ENCODE measurements around the gene TEX19. TPM values are rescaled to one million over a fixed set of nuclear protein-coding genes. Genes with fewer than 3 reads are reported as not detected.
"Not testable (repeated sequence)": the region's sequence is repeated elsewhere in the genome, so short reads cannot be mapped to it uniquely, and the experiment has no call there.

TEX19 gene
- total RNA-seq, 1 donor from 2014 or later: not detected

- H3K4me1 Mint-ChIP-seq: peaks cover 24% of the 10 kb centered on the region
- H3K36me3 Mint-ChIP-seq (ENCODE audit: low read depth): no peaks in the 10 kb centered on the region
- H3K27ac Mint-ChIP-seq: no peak overlapping the region
- H3K4me3 Mint-ChIP-seq: no peak overlapping the region
- ATAC-seq (ENCODE audit: low read depth) (no peak), DNase-seq (no peak)
- TF ChIP-seq, protein P1, sequence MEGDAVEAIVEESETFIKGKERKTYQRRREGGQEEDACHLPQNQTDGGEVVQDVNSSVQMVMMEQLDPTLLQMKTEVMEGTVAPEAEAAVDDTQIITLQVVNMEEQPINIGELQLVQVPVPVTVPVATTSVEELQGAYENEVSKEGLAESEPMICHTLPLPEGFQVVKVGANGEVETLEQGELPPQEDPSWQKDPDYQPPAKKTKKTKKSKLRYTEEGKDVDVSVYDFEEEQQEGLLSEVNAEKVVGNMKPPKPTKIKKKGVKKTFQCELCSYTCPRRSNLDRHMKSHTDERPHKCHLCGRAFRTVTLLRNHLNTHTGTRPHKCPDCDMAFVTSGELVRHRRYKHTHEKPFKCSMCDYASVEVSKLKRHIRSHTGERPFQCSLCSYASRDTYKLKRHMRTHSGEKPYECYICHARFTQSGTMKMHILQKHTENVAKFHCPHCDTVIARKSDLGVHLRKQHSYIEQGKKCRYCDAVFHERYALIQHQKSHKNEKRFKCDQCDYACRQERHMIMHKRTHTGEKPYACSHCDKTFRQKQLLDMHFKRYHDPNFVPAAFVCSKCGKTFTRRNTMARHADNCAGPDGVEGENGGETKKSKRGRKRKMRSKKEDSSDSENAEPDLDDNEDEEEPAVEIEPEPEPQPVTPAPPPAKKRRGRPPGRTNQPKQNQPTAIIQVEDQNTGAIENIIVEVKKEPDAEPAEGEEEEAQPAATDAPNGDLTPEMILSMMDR (IDR thresholded peaks at IDR 0.05): no peak
- CTCF ChIA-PET: interaction anchor here (0.7 kb wide), 1 partner anchor 31 kb away, joined by 3 read pairs; no protein-coding TSS in a partner anchor
- peaks cover 34% of the 10 kb centered on the region for H3K27me3 Mint-ChIP-seq
- POLR2A ChIA-PET: no interaction called here
- intact Hi-C loops (cut with micrococcal nuclease): no loop called here
- H3K9me3 Mint-ChIP-seq: no peaks in the 10 kb centered on the region
Measured at GRCh38 chr17:82373731-82374625, 14.9 kb downstream of the TEX19 start.

DNA sequence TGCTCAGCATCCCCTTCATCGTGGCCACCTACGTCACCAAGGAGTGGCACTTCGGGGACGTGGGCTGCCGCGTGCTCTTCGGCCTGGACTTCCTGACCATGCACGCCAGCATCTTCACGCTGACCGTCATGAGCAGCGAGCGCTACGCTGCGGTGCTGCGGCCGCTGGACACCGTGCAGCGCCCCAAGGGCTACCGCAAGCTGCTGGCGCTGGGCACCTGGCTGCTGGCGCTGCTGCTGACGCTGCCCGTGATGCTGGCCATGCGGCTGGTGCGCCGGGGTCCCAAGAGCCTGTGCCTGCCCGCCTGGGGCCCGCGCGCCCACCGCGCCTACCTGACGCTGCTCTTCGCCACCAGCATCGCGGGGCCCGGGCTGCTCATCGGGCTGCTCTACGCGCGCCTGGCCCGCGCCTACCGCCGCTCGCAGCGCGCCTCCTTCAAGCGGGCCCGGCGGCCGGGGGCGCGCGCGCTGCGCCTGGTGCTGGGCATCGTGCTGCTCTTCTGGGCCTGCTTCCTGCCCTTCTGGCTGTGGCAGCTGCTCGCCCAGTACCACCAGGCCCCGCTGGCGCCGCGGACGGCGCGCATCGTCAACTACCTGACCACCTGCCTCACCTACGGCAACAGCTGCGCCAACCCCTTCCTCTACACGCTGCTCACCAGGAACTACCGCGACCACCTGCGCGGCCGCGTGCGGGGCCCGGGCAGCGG lies 15.7 kb downstream of the TEX19 start:
- peaks cover 24% of the 10 kb centered on the region for H3K4me1 Mint-ChIP-seq
- ChIA-PET POLR2A (no interaction called here), CTCF (no interaction called here)
- intact Hi-C loops (cut with micrococcal nuclease): no loop called here
- DNase-seq: no peak
- no peak for ATAC-seq (ENCODE audit: low read depth)
- no peak overlapping the region for H3K27ac Mint-ChIP-seq
- H3K4me3 Mint-ChIP-seq: no peak overlapping the region
- H3K36me3 Mint-ChIP-seq (ENCODE audit: low read depth): no peaks in the 10 kb centered on the region
- H3K27me3 Mint-ChIP-seq: peaks cover 32% of the 10 kb centered on the region
- no peaks in the 10 kb centered on the region for H3K9me3 Mint-ChIP-seq
- TF ChIP-seq, protein P1 (IDR thresholded peaks at IDR 0.05): no peak

DNA sequence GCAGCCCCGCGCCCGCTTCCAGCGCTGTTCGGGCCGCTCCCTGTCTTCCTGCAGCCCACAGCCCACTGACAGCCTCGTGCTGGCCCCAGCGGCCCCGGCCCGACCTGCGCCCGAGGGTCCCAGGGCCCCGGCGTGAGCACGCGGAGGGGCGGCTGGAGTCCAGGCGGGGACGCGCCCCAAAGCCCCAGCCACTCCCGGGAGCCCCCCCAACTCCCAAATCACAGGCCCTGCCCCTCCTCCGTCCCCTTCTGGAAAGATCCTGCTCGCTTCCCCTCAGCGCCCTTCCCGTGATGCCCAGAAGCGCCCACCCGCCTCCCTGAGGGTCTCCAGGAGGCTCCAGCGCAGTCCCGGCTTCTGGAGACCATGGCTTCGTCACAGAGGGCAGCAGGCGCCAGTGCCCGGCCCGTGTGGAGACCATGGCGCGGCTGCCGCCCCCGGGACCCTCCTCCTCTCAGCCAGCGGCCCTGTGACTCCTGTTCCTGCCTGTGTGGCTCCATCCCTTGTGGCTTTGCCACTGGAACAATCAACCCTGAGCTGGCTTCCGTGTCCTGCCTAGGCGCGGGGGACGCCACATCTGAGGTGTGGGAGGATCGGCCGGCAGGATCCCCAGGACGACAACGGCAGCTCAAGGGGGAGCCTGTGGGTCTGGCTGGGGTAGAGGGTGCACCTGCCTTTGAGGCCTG lies 16.5 kb downstream of the TEX19 start:
- ATAC-seq (ENCODE audit: low read depth) (no peak), DNase-seq (no peak)
- H3K27me3 Mint-ChIP-seq: peaks cover 33% of the 10 kb centered on the region
- H3K27ac Mint-ChIP-seq: no peak overlapping the region
- H3K4me3 Mint-ChIP-seq: no peak overlapping the region
- intact Hi-C loops (cut with micrococcal nuclease): no loop called here
- no peaks in the 10 kb centered on the region for H3K9me3 Mint-ChIP-seq
- TF ChIP-seq, protein P1 (IDR thresholded peaks at IDR 0.05): no peak
- POLR2A ChIA-PET: no interaction called here
- CTCF ChIA-PET: no interaction called here
- H3K36me3 Mint-ChIP-seq (ENCODE audit: low read depth): no peaks in the 10 kb centered on the region
- peaks cover 21% of the 10 kb centered on the region for H3K4me1 Mint-ChIP-seq

GRCh38 chr17:82376042-82376730 lies 17.1 kb downstream of the TEX19 start:
- DNase-seq: no peak
- peaks cover 30% of the 10 kb centered on the region for H3K27me3 Mint-ChIP-seq

GRCh38 chr17:82377294-82377693 lies 18.2 kb downstream of the TEX19 start:
- CTCF ChIA-PET; intact Hi-C loops (cut with micrococcal nuclease); H3K36me3 Mint-ChIP-seq (ENCODE audit: low read depth); H3K4me3 Mint-ChIP-seq; POLR2A ChIA-PET; DNase-seq; H3K9me3 Mint-ChIP-seq; ATAC-seq (ENCODE audit: low read depth); H3K27ac Mint-ChIP-seq: not testable (repeated sequence)
- Mint-ChIP-seq H3K4me1 (peaks cover 13% of the 10 kb centered on the region), H3K27me3 (peaks cover 35% of the 10 kb centered on the region)

More at GRCh38 chr17:82376042-82376730, 17.1 kb downstream of the TEX19 start:
- no peak overlapping the region for H3K4me3 Mint-ChIP-seq
- ChIA-PET CTCF (no interaction called here), POLR2A (no interaction called here)
- no peak overlapping the region for H3K27ac Mint-ChIP-seq
- intact Hi-C loops (cut with micrococcal nuclease): no loop called here
- TF ChIP-seq, protein P1 (IDR thresholded peaks at IDR 0.05): no peak
- H3K36me3 Mint-ChIP-seq (ENCODE audit: low read depth): no peaks in the 10 kb centered on the region
- no peaks in the 10 kb centered on the region for H3K9me3 Mint-ChIP-seq
- no peak for ATAC-seq (ENCODE audit: low read depth)
- H3K4me1 Mint-ChIP-seq: peaks cover 14% of the 10 kb centered on the region
